22Rv1 (cell line): Measurements from ENCODE around the gene MGAT5B.

Source experiments
- H3K27ac ChIP-seq: fragments of 450-650 bp; 2 replicates; pipeline ENCODE4 v1.5.1; 2017
- ZFX ChIP-seq: fragments of 450-650 bp; IDR thresholded peaks from 2 replicates; pipeline ENCODE4 v1.6.1; 2017; ENCODE audit warnings: antibody characterized with exemption, borderline replicate concordance
- TF ChIP-seq, protein P1 (sequence below): fragments of 450-650 bp; IDR thresholded peaks from 2 replicates; pipeline ENCODE4 v1.5.1; 2017; ENCODE audit warnings: mild to moderate bottlenecking

Gene MGAT5B

DNA sequence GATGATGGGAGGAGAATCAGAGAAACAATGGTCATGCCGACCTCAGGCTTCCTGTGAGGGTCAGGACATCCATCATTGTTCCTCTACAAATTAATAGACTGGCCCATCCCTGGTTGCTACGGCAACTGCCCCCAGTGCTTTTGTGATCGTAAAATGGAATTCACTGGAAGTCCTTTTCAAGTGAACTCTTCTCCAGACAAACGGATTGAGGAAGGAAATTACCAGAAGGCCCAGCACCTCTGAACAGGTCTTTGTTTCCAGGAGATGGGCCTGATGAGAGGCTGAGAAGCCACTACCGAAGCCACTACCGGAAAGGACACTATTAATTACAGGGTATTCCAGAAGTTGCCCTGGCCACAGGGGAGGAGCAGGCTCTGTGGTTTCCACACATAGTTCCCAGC lies 126.0 kb downstream of the MGAT5B start:
- H3K27ac ChIP-seq, result no peak overlapping the region
- TF ChIP-seq, protein P1, sequence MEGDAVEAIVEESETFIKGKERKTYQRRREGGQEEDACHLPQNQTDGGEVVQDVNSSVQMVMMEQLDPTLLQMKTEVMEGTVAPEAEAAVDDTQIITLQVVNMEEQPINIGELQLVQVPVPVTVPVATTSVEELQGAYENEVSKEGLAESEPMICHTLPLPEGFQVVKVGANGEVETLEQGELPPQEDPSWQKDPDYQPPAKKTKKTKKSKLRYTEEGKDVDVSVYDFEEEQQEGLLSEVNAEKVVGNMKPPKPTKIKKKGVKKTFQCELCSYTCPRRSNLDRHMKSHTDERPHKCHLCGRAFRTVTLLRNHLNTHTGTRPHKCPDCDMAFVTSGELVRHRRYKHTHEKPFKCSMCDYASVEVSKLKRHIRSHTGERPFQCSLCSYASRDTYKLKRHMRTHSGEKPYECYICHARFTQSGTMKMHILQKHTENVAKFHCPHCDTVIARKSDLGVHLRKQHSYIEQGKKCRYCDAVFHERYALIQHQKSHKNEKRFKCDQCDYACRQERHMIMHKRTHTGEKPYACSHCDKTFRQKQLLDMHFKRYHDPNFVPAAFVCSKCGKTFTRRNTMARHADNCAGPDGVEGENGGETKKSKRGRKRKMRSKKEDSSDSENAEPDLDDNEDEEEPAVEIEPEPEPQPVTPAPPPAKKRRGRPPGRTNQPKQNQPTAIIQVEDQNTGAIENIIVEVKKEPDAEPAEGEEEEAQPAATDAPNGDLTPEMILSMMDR, result no peak
- no peak for TF ChIP-seq ZFX

DNA sequence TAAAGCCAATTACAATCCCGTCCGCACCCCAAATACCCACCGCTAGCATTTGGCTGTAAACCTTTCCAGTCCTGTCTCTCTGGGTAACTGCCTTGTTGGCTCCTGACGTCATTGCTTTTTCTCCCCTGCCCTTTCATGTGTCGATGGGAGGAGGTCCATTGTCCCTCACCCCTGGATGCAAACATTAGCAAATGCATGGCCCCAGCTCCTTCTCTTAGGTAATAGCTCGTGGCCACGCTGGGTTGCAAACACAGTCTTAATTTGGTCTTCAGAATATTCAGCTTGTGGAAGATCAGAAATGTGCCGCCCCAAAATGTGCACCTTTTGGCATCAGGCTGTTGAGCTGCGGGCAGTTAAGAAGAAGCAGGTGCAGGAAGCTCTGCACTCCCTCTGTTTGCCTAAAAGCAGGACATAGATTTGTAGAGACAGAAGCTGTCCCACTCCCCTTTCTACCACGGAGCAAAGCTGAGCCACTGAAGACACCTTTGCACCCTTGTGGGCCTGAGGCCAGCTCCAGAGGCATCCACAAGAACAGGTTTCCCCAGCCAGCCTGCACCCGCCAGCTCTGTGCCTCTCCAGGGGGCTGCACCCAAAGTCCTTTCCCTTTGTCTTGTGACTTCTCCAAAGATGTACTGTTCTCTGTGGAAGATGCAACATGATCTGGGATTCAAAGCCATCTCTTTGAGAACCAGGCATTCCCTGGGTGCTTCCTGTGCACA lies 127.3 kb downstream of the MGAT5B start:
- no peak overlapping the region for H3K27ac ChIP-seq

DNA sequence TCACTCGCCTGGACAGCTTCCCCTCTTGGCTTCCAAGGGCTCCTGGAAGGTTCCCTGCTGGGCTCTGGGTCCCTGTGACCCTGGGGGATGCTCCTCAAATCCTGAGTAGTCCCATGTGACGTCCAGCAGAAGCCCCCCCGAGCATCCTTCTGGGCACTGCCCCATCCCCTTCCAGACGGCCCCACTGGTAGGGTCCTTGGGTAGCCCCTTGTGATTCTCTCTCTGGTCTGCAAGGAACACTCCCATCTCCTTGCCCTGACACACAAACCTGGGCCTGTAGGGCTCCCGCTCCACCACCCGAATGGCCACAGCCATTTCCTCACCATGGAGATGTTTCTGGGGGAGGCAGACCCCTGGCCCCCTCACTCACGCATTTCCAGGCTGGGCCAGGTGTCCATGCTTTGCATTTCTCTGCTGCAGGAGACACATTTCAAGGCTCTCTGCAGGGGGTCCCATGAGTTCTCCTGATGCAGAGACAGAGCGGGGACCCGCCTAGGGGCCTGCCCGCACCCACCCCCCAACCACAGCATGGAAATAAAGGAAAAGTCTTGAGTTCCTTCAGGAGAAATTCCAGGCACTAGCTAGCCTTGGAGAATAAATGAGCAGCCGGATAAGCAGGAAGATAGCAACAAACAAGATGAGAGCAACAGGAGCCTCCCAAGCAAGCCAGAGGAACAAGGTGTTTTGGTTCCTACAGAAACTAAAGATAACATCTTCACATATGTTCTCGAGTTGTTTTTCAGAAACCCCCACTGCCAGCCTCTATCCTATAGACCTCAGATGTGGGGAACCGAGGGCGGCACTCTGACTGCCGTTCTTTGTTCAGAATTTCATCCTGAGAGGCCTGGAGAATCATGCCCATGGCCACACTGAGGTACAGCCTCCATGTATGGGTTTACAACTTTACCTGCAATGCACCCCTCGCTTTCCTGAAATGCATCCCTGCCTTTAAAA lies 128.8 kb downstream of the MGAT5B start:
- TF ChIP-seq, protein P1, result no peak
- no peak for TF ChIP-seq ZFX

More for the DNA sequence above, 127.3 kb downstream of the MGAT5B start:
- TF ChIP-seq, protein P1, result no peak
- no peak for TF ChIP-seq ZFX

DNA sequence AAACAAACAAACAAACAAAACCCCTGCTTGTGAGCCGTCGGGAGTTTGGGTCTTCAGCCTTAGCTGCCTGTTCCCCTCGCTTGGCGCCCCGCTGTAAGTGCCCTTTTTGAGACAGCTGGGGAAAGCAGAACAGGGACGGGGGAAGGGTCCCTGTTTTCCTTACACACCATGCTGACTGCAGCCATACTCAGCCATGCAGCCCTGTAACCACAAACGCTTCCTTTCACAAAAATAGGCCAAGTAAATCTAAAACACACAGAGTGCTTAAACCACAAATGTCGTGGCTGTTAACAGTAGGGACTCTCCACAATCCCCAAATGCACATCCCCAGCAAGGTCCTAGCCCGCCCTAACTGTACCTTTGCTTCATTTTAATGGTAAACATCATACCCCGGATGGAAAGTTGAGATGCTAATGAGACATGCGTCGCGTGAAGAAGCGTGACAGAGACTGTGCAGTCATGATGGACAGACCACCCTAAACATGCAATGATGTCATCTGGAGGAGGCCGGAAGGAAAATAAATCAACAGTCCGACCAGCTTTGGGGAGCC lies 129.9 kb downstream of the MGAT5B start:
- TF ChIP-seq, protein P1, result no peak
- TF ChIP-seq ZFX, result no peak
- H3K27ac ChIP-seq, result no peak overlapping the region

More for the DNA sequence above, 128.8 kb downstream of the MGAT5B start:
- no peak overlapping the region for H3K27ac ChIP-seq

DNA sequence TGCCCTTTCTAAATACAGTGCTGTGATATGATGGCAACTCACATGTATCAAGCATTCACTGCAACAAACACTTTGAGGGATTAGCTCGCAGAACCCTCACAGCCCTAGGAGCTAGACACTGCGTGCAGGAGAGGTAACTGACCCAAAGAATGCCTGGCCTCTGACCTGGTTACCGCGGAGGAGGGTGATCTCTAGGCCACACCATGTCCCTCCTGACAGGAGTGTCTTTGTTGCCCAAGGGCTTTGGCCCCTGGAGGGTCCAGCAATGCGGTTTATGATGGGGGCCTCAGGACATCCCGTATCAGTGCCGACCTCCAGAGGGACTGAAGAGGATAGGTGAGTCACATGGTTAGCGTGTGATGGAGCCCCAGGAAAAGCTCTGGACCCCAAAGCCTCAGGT lies 130.6 kb downstream of the MGAT5B start:
- no peak for TF ChIP-seq ZFX
- TF ChIP-seq, protein P1, result no peak
- no peak overlapping the region for H3K27ac ChIP-seq
